AG04450 (cell line): ENCODE measurements around the gene GDI1. TPM values are rescaled to one million over a fixed set of nuclear protein-coding genes. Genes with fewer than 3 reads are reported as not detected.

ENCODE experiments used
- CTCF ChIA-PET: fragments of 300-600, 350-600 bp; formaldehyde crosslinking; extraction: SDS; loops from one replicate; lab custom pipeline; 2022; ENCODE audit warnings: antibody characterized with exemption, inconsistent platforms; lab: Charles Lee
- POLR2A ChIA-PET: fragments of 350-600 bp; formaldehyde crosslinking; extraction: SDS; loops from one replicate; lab custom pipeline; 2021; ENCODE audit warnings: antibody characterized with exemption, inconsistent platforms; lab: Yijun Ruan, JAX
- DNase-seq: peaks from one replicate; pipeline ENCODE4 v3.0.0-alpha.2; 2011; ENCODE audit warnings: low read depth, low spot score
- H3K27ac ChIP-seq: one replicate; pipeline ENCODE4 v1.5.1; 2012; ENCODE audit warnings: low read depth, low read length, control low read depth
- H3K27me3 ChIP-seq: one replicate; pipeline ENCODE4 v1.6.0; 2012; ENCODE audit warnings: low read length; ENCODE audit not compliant: control insufficient read depth, insufficient read depth
- H3K4me3 ChIP-seq: 2 replicates; pipeline ENCODE4 v1.5.1; 2011; ENCODE audit warnings: mild to moderate bottlenecking, low read depth, low read length, control low read depth
- H3K9me3 ChIP-seq: 2 replicates; pipeline ENCODE4 v1.5.1; 2012; ENCODE audit warnings: low read length; ENCODE audit not compliant: control insufficient read depth, insufficient read depth
- polyA plus RNA-seq: library from polyadenylated mRNA; depleted of rRNA; stranded (reverse); fragments of >200 nt; gene quantifications from 2 replicates; pipeline ENCODE4 v1.2.3, GENCODE V29; 2011
- TF ChIP-seq, protein P1 (sequence below): IDR thresholded peaks from 2 replicates; pipeline ENCODE4 v1.5.1; 2011; ENCODE audit warnings: low read depth, low read length, control low read depth, inconsistent platforms

The GDI1 gene
- polyA plus RNA-seq, 1 experiment: 154 TPM

DNA sequence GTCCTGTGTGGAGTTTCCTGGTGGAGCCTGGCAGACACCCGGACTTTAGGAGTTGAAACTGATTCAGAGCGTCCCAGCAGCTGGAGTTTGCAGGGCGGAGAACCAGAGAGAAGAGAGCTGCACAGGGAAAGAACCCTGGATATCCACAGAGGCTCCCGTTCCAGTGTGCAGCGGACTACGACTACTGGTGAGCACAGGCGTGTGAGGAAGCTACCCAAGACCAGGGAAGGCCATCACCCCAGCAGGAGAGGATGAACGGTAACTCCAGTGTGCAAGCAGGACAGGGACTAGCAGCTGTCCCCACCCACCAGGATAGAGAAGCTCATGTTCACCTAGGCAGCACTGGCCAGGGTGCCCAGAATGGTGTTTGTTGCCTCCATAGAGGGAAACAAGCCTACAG, 39.9 kb downstream of the GDI1 start:
- TF ChIP-seq, protein P1, sequence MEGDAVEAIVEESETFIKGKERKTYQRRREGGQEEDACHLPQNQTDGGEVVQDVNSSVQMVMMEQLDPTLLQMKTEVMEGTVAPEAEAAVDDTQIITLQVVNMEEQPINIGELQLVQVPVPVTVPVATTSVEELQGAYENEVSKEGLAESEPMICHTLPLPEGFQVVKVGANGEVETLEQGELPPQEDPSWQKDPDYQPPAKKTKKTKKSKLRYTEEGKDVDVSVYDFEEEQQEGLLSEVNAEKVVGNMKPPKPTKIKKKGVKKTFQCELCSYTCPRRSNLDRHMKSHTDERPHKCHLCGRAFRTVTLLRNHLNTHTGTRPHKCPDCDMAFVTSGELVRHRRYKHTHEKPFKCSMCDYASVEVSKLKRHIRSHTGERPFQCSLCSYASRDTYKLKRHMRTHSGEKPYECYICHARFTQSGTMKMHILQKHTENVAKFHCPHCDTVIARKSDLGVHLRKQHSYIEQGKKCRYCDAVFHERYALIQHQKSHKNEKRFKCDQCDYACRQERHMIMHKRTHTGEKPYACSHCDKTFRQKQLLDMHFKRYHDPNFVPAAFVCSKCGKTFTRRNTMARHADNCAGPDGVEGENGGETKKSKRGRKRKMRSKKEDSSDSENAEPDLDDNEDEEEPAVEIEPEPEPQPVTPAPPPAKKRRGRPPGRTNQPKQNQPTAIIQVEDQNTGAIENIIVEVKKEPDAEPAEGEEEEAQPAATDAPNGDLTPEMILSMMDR: no peak
- no peak overlapping the region for H3K4me3 ChIP-seq
- ChIA-PET CTCF (no interaction called here), POLR2A (interaction anchor here (0.7 kb wide), 1 partner anchor 12 kb away, joined by 3 read pairs; no protein-coding TSS in a partner anchor)
- H3K27ac ChIP-seq: no peak overlapping the region
- peaks cover 6% of the 10 kb centered on the region; the same call in 1 of the 2 replicates for H3K9me3 ChIP-seq
- H3K27me3 ChIP-seq: no peaks in the 10 kb centered on the region
- DNase-seq: no peak

DNA sequence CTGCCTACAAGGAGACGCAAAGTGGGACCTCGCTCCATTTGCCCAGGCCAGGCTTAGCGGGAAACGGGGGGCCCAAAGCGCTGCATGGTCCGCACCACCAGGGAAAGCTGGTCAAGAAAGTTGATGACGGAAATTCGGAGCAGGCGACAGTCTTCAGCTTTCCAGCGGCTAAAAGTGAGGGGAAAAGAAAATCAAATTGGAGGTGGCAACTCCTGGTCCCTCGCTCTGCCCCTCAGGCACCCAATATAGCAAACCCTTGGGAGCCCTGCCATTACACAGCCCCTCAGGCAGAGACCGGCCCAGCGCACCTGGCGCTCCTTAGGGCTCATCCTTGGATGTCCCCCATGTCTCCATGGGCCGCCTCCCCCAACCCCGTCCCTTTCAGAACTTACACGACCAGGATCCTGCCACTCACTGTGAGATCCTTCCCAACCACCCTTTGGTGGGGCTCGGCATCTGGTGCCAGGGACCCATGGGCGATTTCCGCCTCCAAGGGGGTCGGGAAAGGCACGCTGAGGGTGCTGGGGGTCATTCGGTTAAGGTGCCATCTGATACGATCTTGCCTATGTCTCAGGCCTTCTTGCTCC, 41.0 kb downstream of the GDI1 start:
- H3K27me3 ChIP-seq: no peaks in the 10 kb centered on the region
- TF ChIP-seq, protein P1: no peak
- H3K27ac ChIP-seq: no peak overlapping the region
- no peak for DNase-seq
- ChIA-PET CTCF (no interaction called here), POLR2A (interaction anchor here (0.5 to 2.1 kb wide), 3 partner anchors 12 to 61 kb away, joined by 3 to 11 read pairs (median 5); partner anchors contain the start of genes FAM3A and SLC10A3)
- peak overlapping the region; percentile 61 for H3K4me3 ChIP-seq
- peaks cover 6% of the 10 kb centered on the region; the same call in 1 of the 2 replicates for H3K9me3 ChIP-seq

DNA sequence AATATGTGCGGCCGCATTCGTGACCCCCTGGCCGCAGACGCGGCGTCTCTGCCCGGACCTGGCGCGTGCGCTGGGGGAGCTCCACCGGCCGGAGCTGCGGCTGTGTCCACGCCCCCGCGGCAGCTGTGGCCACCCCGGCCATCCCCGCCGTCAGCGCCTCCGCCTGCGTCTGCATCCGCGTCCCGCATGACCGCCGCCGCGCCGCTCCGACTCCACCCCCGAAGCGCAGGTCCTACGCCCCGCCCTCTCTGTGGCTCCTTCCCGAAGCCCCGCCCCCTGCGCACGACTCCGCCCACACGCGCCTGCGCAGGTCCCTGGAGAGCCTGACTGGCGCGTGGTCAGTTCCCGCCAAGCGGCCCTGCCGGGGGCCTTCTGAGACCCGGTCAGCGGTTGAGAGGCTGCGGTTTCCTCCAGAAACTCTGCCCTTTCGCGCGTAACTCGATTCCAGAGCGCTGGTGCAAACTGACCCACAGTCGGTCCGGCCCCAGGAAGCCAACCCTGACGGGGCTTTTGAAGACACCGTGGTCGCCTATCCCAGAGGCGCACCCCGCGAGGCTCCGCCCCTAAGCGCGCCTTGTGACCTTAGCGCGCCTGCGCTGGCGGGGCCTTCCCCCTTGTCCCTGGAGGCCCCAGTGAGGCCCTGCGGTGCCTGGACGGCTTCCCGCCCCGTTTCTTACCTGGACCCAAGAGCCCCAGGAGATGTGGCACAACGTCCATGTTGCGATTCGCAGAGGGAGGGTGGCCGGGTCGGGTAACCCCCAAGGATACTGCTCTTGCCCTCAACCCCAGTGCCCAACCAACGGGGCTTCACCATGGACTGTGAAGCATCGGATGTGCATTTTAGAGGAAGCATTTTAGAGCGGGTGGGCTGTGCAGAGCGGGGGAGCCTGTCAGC, 42.0 kb downstream of the GDI1 start, which contains the start of gene LAGE3:
LAGE3 (minus strand) TSS at position 554 of the 895 bp plus-strand sequence; CDS start at position 188, 366 bp downstream.
- ChIA-PET POLR2A (interaction anchor here (0.5 to 2.1 kb wide), 4 partner anchors 11 to 62 kb away, joined by 3 to 11 read pairs (median 4); partner anchors contain the start of genes FAM3A and SLC10A3), CTCF (no interaction called here)
- TF ChIP-seq, protein P1: no peak
- Histone ChIP-seq H3K27me3 (no peaks in the 10 kb centered on the region), H3K9me3 (peaks cover 6% of the 10 kb centered on the region; the same call in 1 of the 2 replicates), H3K27ac (no peak within 1 kb of the TSS), H3K4me3 (peak within 1 kb of the TSS; percentile 61)
- DNase-seq: peak; percentile 69

DNA sequence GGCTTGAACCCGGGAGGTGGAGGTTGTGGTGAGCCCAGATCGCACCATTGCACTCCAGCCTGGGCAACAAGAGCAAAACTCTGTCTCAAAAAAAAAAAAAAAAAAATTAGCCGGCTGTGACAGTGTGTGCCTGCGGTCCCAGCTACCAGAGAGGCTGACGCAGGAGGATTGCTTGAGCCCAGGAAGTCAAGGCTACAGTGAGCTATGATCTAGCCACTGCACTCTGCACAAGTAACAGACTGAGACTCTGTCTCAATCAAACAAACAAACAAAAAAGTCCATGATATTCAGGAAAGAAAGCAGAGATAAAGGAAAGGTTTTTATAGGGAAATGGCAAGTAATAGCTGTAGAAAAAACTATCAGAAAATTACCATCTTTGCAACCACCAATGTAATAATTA, 44.2 kb downstream of the GDI1 start:
- CTCF ChIA-PET: no interaction called here
- Histone ChIP-seq H3K27ac (no peak overlapping the region), H3K4me3 (no peak overlapping the region), H3K27me3 (no peaks in the 10 kb centered on the region), H3K9me3 (peaks cover 6% of the 10 kb centered on the region; the same call in 1 of the 2 replicates)
- TF ChIP-seq, protein P1: no peak
- POLR2A ChIA-PET: interaction anchor here (0.5 to 1.5 kb wide), 2 partner anchors 9 to 57 kb away, joined by 4 to 5 read pairs; partner anchors contain the start of gene SLC10A3
- DNase-seq: no peak
